Loucy (cell line): Measurements from ENCODE around the gene CNOT2.
"Not testable (repeated sequence)": the region's sequence is repeated elsewhere in the genome, so short reads cannot be mapped to it uniquely, and the experiment has no call there.

Experiments used
- H2AFZ ChIP-seq: fragments of 200-600 bp; sonication (generic); 2 replicates; pipeline ENCODE4 v1.6.0; 2016; ENCODE audit warnings: antibody characterized with exemption, mild to moderate bottlenecking, low read length, moderate library complexity
- H3F3A ChIP-seq: fragments of 200-600 bp; 2 replicates; pipeline ENCODE4 v1.6.0; 2016; ENCODE audit warnings: antibody characterized with exemption, low read depth, mild to moderate bottlenecking
- H3K27me3 ChIP-seq: fragments of 200-600 bp; sonication (generic); 2 replicates; pipeline ENCODE4 v1.6.1; 2014; ENCODE audit warnings: low read length, mild to moderate bottlenecking; ENCODE audit not compliant: insufficient read depth, poor library complexity, severe bottlenecking
- H3K36me3 ChIP-seq: fragments of 200-600 bp; sonication (generic); 2 replicates; pipeline ENCODE4 v1.6.1; 2016; ENCODE audit warnings: low read length; ENCODE audit not compliant: insufficient read depth
- H3K4me1 ChIP-seq: fragments of 200-600 bp; sonication (generic); 2 replicates; pipeline ENCODE4 v1.5.1; 2014; ENCODE audit warnings: low read length, mild to moderate bottlenecking; ENCODE audit not compliant: insufficient read depth, poor library complexity, severe bottlenecking
- H3K4me2 ChIP-seq: fragments of 200-600 bp; sonication (generic); 2 replicates; pipeline ENCODE4 v1.6.0; 2014; ENCODE audit warnings: antibody characterized with exemption, low read length, low read depth, mild to moderate bottlenecking; ENCODE audit not compliant: poor library complexity, severe bottlenecking
- H3K4me3 ChIP-seq: fragments of 200-600 bp; sonication (generic); 2 replicates; pipeline ENCODE4 v1.5.1; 2014; ENCODE audit warnings: low read length, mild to moderate bottlenecking, mixed read lengths; ENCODE audit not compliant: poor library complexity, severe bottlenecking
- H3K79me2 ChIP-seq: fragments of 200-600 bp; sonication (generic); 2 replicates; pipeline ENCODE4 v1.6.1; 2014; ENCODE audit warnings: low read length; ENCODE audit not compliant: insufficient read depth
- H3K9ac ChIP-seq: fragments of 200-600 bp; sonication (generic); 2 replicates; pipeline ENCODE4 v1.6.0; 2014; ENCODE audit warnings: mild to moderate bottlenecking, low read depth, low read length, moderate library complexity; ENCODE audit not compliant: poor library complexity, severe bottlenecking
- H3K9me2 ChIP-seq: fragments of 200-600 bp; sonication (generic); replicated peaks from 2 replicates; pipeline ENCODE4 v1.6.1; 2016; ENCODE audit warnings: low read depth, low read length, mixed read lengths
- H3K9me3 ChIP-seq: fragments of 200-600 bp; sonication (generic); 2 replicates; pipeline ENCODE4 v1.6.1; 2014; ENCODE audit warnings: mild to moderate bottlenecking, antibody characterized with exemption, low read length, low read depth; ENCODE audit not compliant: insufficient read depth
- H4K20me1 ChIP-seq: fragments of 200-600 bp; sonication (generic); 2 replicates; pipeline ENCODE4 v1.6.0; 2014; ENCODE audit warnings: antibody characterized with exemption, low read length, mild to moderate bottlenecking; ENCODE audit not compliant: insufficient read depth, poor library complexity, severe bottlenecking
- CTCF ChIP-seq: fragments of 200-600 bp; sonication (generic); conservative IDR thresholded peaks from 2 replicates; pipeline ENCODE4 v1.5.1; 2014; ENCODE audit warnings: mild to moderate bottlenecking, antibody characterized with exemption, low read length
- EZH2phosphoT487 ChIP-seq: fragments of 200-600 bp; IDR thresholded peaks from 2 replicates; pipeline ENCODE4 v1.6.1; 2018; ENCODE audit warnings: antibody characterized with exemption, mild to moderate bottlenecking, moderate library complexity, borderline replicate concordance

The CNOT2 gene

GRCh38 chr12:70386771-70387170 is 143.5 kb downstream of the CNOT2 start:
- Histone ChIP-seq H3K4me2 (no peak overlapping the region), H3K36me3 (peaks cover 4% of the 10 kb centered on the region; the same call in 1 of the 2 replicates), H4K20me1 (no peaks in the 10 kb centered on the region), H3K4me3 (no peak overlapping the region), H3K79me2 (no peaks in the 10 kb centered on the region), H3K4me1 (peaks cover under 1% of the 10 kb centered on the region), H3K9ac (no peak overlapping the region), H3K9me3 (no peaks in the 10 kb centered on the region; the same call in 1 of the 2 replicates), H2AFZ (no peak overlapping the region), H3K27me3 (no peaks in the 10 kb centered on the region), H3K9me2 (no peaks in the 10 kb centered on the region), H3F3A (no peaks in the 10 kb centered on the region)
- TF ChIP-seq EZH2phosphoT487 (no peak), CTCF (no peak)

GRCh38 chr12:70389678-70390077 is 146.4 kb downstream of the CNOT2 start:
- Histone ChIP-seq H3K36me3 (peaks cover 4% of the 10 kb centered on the region; the same call in 1 of the 2 replicates), H3K4me1 (peaks cover 4% of the 10 kb centered on the region), H3K79me2 (no peaks in the 10 kb centered on the region), H3K9ac (no peak overlapping the region), H4K20me1 (no peaks in the 10 kb centered on the region), H2AFZ (no peak overlapping the region), H3K4me2 (no peak overlapping the region), H3F3A (no peaks in the 10 kb centered on the region), H3K27me3 (no peaks in the 10 kb centered on the region), H3K9me2 (no peaks in the 10 kb centered on the region), H3K9me3 (no peaks in the 10 kb centered on the region; the same call in 1 of the 2 replicates), H3K4me3 (no peak overlapping the region)
- no peak for TF ChIP-seq EZH2phosphoT487
- TF ChIP-seq CTCF = no peak

GRCh38 chr12:70392631-70393030 is 149.4 kb downstream of the CNOT2 start:
- not testable (repeated sequence) for H2AFZ ChIP-seq, H3K4me3 ChIP-seq, H3K27me3 ChIP-seq, H3K4me1 ChIP-seq, H3K9me3 ChIP-seq, H3K9ac ChIP-seq, H3K4me2 ChIP-seq, H3K79me2 ChIP-seq, H3F3A ChIP-seq, H3K36me3 ChIP-seq, H3K9me2 ChIP-seq, H4K20me1 ChIP-seq

GRCh38 chr12:70393787-70394499 is 150.7 kb downstream of the CNOT2 start:
- Histone ChIP-seq H3F3A (no peaks in the 10 kb centered on the region), H3K9me3 (no peaks in the 10 kb centered on the region), H3K4me2 (no peak overlapping the region), H3K27me3 (no peaks in the 10 kb centered on the region), H2AFZ (no peak overlapping the region), H3K9ac (no peak overlapping the region), H3K79me2 (no peaks in the 10 kb centered on the region), H3K4me1 (peaks cover 4% of the 10 kb centered on the region), H4K20me1 (no peaks in the 10 kb centered on the region), H3K9me2 (no peaks in the 10 kb centered on the region), H3K36me3 (peaks cover 4% of the 10 kb centered on the region; the same call in 1 of the 2 replicates), H3K4me3 (no peak overlapping the region)
- TF ChIP-seq EZH2phosphoT487 (no peak), CTCF (no peak)
